GM13977 (cell line): ENCODE results near the gene WDR55.
"Not testable (repeated sequence)": the region's sequence is repeated elsewhere in the genome, so short reads cannot be mapped to it uniquely, and the experiment has no call there.

Experiments used
- DNase-seq: peaks from one replicate; pipeline ENCODE4 v3.0.0; 2012; ENCODE audit warnings: low spot score
- CTCF ChIP-seq: IDR thresholded peaks from 2 replicates; pipeline ENCODE4 v1.5.1; 2012; ENCODE audit warnings: mild to moderate bottlenecking, control low read depth; ENCODE audit not compliant: insufficient read depth; ENCODE audit errors: extremely low read depth, missing control alignments
- in situ Hi-C: fragments of 300-500 bp; cut with MboI; formaldehyde crosslinking; loops from one replicate; pipeline ENCODE4 v1.12.0; 2022; ENCODE audit warnings: low sequenced_read_pairs, low pct_unique_long_range_greater_than_20kb, mixed read lengths, inconsistent platforms; ENCODE audit not compliant: unreplicated experiment

Gene WDR55, protein sequence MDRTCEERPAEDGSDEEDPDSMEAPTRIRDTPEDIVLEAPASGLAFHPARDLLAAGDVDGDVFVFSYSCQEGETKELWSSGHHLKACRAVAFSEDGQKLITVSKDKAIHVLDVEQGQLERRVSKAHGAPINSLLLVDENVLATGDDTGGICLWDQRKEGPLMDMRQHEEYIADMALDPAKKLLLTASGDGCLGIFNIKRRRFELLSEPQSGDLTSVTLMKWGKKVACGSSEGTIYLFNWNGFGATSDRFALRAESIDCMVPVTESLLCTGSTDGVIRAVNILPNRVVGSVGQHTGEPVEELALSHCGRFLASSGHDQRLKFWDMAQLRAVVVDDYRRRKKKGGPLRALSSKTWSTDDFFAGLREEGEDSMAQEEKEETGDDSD

DNA sequence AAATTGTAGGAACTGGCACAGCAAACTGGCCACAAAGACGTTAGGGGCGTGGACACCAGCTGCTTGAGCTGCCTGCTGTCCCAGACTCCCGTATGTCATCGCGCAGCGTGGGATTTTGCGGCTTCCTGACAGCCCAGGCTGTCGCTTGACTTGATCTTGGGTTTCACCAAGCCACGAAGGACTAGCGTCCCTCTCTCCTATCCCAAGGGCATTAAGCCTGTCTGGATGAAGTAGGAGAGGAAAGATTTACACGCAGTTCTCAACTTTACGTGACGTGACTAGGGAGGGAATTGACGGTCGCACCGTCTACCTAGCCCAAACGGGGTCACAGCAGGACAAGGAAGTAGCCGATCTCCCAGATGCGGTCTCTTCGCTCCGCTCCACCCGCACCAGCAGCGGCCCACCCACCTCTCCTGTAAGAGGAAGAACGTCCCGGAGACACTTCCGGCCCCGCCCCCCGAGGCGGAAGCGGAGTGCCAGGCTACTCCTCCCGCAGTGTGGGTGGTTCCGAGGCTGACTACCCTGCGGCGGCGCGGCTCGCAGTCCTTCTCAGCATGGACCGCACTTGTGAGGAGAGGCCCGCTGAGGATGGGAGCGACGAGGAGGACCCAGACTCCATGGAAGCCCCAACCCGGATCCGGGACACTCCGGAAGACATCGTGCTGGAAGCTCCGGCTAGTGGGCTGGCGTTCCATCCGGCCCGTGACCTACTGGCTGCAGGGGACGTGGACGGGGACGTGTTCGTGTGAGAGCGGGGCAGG, at the start of gene WDR55:
WDR55 (plus strand) TSS at position 546 of the 761 bp plus-strand sequence; CDS start at position 555, 9 bp downstream.
- no peak for TF ChIP-seq CTCF
- in situ Hi-C loops = no loop called here
- peak; percentile 92 for DNase-seq

- DNase-seq = no peak
- in situ Hi-C loops = no loop called here
- no peak for TF ChIP-seq CTCF
Measured at GRCh38 chr5:140622301-140622700, 42.4 kb upstream of the WDR55 start.

DNA sequence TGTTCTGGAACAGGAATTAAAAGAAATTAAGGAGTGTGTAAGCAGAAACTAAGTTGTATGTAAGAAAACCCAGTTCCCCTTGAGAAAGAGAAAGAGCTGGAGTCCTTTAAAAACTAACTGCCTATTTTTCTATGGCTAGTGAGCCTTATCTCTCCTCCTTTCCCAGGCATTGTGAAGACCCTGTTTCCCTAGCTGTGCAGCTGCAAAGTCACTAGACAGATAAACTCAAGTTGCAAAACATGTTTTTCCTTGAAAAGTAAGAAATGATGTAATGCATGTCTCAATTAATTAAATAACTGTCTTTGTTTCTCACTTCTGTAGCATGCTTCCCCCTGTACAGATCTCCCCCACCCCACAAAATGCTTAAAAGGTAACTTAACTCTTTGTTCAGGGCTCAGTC, 41.6 kb upstream of the WDR55 start:
- DNase-seq, in situ Hi-C loops: not testable (repeated sequence)

- DNase-seq, in situ Hi-C loops: not testable (repeated sequence)
Measured at GRCh38 chr5:140624886-140625285, 39.8 kb upstream of the WDR55 start.

- DNase-seq = no peak
- TF ChIP-seq CTCF = no peak
- in situ Hi-C loops = no loop called here
Measured at GRCh38 chr5:140627972-140628371, 36.7 kb upstream of the WDR55 start.

- in situ Hi-C loops = no loop called here
- no peak for TF ChIP-seq CTCF
- DNase-seq = no peak
Measured at GRCh38 chr5:140628711-140629110, 36.0 kb upstream of the WDR55 start.

DNA sequence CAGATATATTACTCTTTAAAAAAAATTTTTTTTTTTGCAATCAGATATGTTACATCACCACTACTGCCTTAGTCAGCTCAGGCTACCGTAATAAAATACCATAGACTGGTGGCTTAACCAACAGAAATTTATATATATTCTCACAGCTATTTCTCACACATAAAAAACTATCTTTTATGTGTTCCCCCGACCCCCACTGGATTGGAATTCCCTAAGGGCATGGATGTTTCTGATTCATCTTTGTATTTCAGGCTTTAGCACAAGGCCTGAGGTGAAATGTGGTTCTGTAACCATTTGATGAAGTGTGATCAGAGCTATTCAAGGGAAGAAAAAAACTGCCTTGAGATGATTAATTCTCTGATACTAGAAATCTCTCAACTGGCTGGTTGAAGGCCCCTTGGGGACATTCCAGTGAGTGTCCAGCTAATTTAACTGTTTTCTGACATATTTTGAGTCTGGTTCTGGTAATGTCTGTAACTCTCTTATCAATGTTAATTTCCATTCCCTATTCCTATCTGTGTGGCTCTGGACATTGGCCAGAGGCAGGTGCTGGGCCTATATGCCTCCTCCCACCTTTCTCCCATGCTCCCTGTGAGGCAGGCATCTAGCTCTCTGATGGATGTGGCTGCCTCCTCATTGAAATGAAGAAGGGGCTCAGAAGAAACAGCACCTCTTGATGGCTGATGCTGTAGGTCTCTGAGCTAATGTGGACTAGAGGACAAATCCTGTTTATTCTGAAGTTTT, 34.2 kb upstream of the WDR55 start:
- no peak for DNase-seq
- in situ Hi-C loops = loop anchor here (10.0 kb wide), 1 partner anchor 256 kb away; no protein-coding TSS in a partner anchor
- TF ChIP-seq CTCF = no peak
